Breast epithelium (tissue), 4 donors: ENCODE results near the gene FCN2. TPM values are rescaled to one million over a fixed set of nuclear protein-coding genes. Genes with fewer than 3 reads are reported as not detected.

Experiments
- DNase-seq, 2 donors: peaks; one replicate each; pipeline ENCODE4 v3.0.0-alpha.2; 2019; ENCODE audit warnings: low spot score in 2 of 2
- H3K27ac ChIP-seq, 2 donors: fragments of 200-600 bp; sonication (generic) in 1 of 2; one replicate each; pipeline ENCODE4 v1.5.1; 2016 to 2019; ENCODE audit warnings: mild to moderate bottlenecking in 1 of 2
- H3K27me3 ChIP-seq, 2 donors: fragments of 200-600 bp; sonication (generic) in 1 of 2; one replicate each; pipeline versions ENCODE4 v1.5.1 to v1.6.0; 2017 to 2019; ENCODE audit warnings: control low read depth in 1 of 2, mild to moderate bottlenecking in 1 of 2
- H3K36me3 ChIP-seq: fragments of 200-600 bp; one replicate; pipeline ENCODE4 v1.5.1; 2019
- H3K4me1 ChIP-seq, 2 donors: fragments of 200-600 bp; sonication (generic); one replicate each; pipeline ENCODE4 v1.5.1; 2016 to 2019; ENCODE audit warnings: control low read depth in 1 of 2
- H3K4me3 ChIP-seq, 3 donors: fragments of 200-600 bp; sonication (generic); 1 replicate in 2 of 3; 2 replicates in 1 of 3; pipeline ENCODE4 v1.5.1; 2016 to 2019; ENCODE audit warnings: mild to moderate bottlenecking in 3 of 3, moderate library complexity in 2 of 3
- H3K9me3 ChIP-seq, 2 donors: fragments of 200-600 bp; sonication (generic) in 1 of 2; one replicate each; pipeline ENCODE4 v1.5.1; 2016 to 2019; ENCODE audit warnings: control low read depth in 1 of 2
- POLR2A ChIP-seq: fragments of 450-650 bp; IDR thresholded peaks from one replicate; pipeline ENCODE4 v1.6.1; 2016; ENCODE audit warnings: antibody characterized with exemption, mild to moderate bottlenecking, moderate library complexity
- POLR2AphosphoS5 ChIP-seq, 3 donors: sonication (generic); formaldehyde crosslinking; IDR thresholded peaks; one replicate each; pipeline ENCODE4 v1.6.1; 2017; ENCODE audit warnings: antibody characterized with exemption in 3 of 3
- intact Hi-C: fragments of 100-400 bp; cut with DNase I; formaldehyde crosslinking; loops from one replicate; pipeline ENCODE4 v1.15.1; 2023; ENCODE audit warnings: low total_unique reads
- total RNA-seq, 3 donors: library from RNA; depleted of rRNA; stranded (reverse); fragments of >200 nt; gene quantifications; one replicate each; pipeline ENCODE4 v1.1.0, GENCODE V29; 2016
- TF ChIP-seq, protein P1 (sequence below), 3 donors: fragments of 450-650 bp; IDR thresholded peaks; one replicate each; pipeline ENCODE4 v1.5.1; 2016 to 2017; ENCODE audit warnings: antibody characterized with exemption in 3 of 3, mild to moderate bottlenecking in 3 of 3, moderate library complexity in 3 of 3

Gene FCN2
- total RNA-seq, 3 donors from 2014 or later: 0.73 to 2.0 (median 1.8) TPM

GRCh38 chr9:134883040-134883782, 2.6 kb downstream of the FCN2 start:
- Histone ChIP-seq H3K4me3 (no peak overlapping the region), H3K9me3 (no peaks in the 10 kb centered on the region), H3K36me3 (no peaks in the 10 kb centered on the region), H3K27me3 (no peaks in the 10 kb centered on the region), H3K4me1 (no peaks in the 10 kb centered on the region), H3K27ac (no peak overlapping the region)
- DNase-seq: peak in 1 of 2 donors; percentile 6
- intact Hi-C loops: no loop called here
- TF ChIP-seq, protein P1, sequence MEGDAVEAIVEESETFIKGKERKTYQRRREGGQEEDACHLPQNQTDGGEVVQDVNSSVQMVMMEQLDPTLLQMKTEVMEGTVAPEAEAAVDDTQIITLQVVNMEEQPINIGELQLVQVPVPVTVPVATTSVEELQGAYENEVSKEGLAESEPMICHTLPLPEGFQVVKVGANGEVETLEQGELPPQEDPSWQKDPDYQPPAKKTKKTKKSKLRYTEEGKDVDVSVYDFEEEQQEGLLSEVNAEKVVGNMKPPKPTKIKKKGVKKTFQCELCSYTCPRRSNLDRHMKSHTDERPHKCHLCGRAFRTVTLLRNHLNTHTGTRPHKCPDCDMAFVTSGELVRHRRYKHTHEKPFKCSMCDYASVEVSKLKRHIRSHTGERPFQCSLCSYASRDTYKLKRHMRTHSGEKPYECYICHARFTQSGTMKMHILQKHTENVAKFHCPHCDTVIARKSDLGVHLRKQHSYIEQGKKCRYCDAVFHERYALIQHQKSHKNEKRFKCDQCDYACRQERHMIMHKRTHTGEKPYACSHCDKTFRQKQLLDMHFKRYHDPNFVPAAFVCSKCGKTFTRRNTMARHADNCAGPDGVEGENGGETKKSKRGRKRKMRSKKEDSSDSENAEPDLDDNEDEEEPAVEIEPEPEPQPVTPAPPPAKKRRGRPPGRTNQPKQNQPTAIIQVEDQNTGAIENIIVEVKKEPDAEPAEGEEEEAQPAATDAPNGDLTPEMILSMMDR (IDR thresholded peaks at IDR 0.05): no peak
- TF ChIP-seq POLR2A: no peak

DNA sequence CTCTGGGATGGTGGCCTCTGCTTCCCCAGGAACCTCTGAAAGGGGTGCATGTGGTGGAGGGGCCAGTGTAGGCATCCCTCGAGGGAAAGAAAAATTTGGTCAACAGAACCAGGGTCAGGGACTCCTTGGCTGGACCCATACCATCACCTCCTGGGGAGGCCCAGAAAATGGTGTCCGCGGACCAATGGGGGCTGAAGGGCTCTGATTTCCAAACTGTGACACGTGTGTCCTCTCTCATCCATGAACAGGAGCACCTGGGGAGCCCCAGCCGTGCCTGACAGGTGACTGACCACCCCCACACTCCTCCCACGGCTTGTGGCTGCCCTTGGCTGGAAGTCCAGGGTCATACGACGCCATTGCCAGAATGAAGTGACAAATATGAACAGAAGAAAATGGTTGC, 3.9 kb downstream of the FCN2 start:
- H3K4me3 ChIP-seq: no peak overlapping the region
- no peaks in the 10 kb centered on the region for H3K9me3 ChIP-seq
- no peaks in the 10 kb centered on the region for H3K36me3 ChIP-seq
- no peaks in the 10 kb centered on the region for H3K4me1 ChIP-seq
- H3K27me3 ChIP-seq: no peaks in the 10 kb centered on the region
- peak in 1 of 2 donors; percentile 13 for DNase-seq
- intact Hi-C loops: no loop called here
- TF ChIP-seq POLR2A: no peak
- no peak overlapping the region for H3K27ac ChIP-seq

DNA sequence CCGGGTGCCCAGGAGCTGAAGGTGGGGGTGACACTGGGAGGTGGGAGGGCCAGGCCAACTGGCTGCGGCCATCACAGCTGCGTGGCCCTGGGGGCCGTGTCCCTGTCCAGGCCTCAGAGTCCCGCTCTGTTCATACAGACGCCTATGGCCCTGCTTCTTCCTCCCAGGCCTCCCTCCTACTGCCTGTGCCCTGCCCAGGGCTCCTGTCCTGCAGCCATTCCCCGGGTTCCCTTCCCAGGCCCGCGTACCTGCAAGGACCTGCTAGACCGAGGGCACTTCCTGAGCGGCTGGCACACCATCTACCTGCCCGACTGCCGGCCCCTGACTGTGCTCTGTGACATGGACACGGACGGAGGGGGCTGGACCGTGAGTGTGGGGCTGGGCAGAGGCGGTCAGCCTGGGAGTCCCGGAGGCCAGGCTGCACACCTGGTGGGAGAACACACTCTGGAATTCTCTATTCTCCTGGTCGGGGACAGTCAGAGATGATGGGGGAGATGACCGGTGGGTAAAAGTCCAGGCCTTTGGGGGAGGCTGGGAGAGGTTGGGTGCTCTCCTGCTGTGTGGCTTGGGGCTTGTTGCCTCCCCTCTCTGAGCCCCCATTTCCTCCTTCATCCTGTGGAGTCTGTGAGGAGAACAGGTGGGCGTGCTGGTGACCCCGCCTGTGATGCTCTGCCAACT, 4.5 kb downstream of the FCN2 start:
- no peaks in the 10 kb centered on the region for H3K9me3 ChIP-seq

GRCh38 chr9:134885679-134886412, 5.2 kb downstream of the FCN2 start:
- intact Hi-C loops: no loop called here
- H3K9me3 ChIP-seq: no peaks in the 10 kb centered on the region
- DNase-seq: peak; percentile 13 to 45
- TF ChIP-seq POLR2AphosphoS5 (IDR thresholded peaks at IDR 0.05) (no peak), POLR2A (no peak)
- TF ChIP-seq, protein P1 (IDR thresholded peaks at IDR 0.05): no peak
- H3K36me3 ChIP-seq: no peaks in the 10 kb centered on the region
- no peak overlapping the region for H3K4me3 ChIP-seq
- no peaks in the 10 kb centered on the region for H3K4me1 ChIP-seq
- H3K27me3 ChIP-seq: no peaks in the 10 kb centered on the region
- no peak overlapping the region for H3K27ac ChIP-seq

More for the DNA sequence above, 4.5 kb downstream of the FCN2 start:
- H3K27me3 ChIP-seq: no peaks in the 10 kb centered on the region
- intact Hi-C loops: no loop called here
- TF ChIP-seq, protein P1 (IDR thresholded peaks at IDR 0.05): no peak
- no peaks in the 10 kb centered on the region for H3K4me1 ChIP-seq
- H3K4me3 ChIP-seq: no peak overlapping the region
- H3K27ac ChIP-seq: no peak overlapping the region
- no peaks in the 10 kb centered on the region for H3K36me3 ChIP-seq
- DNase-seq: peak in 1 of 2 donors; percentile 6

- Histone ChIP-seq H3K4me3 (no peak overlapping the region), H3K36me3 (no peaks in the 10 kb centered on the region), H3K4me1 (no peaks in the 10 kb centered on the region), H3K27me3 (no peaks in the 10 kb centered on the region), H3K27ac (no peak overlapping the region), H3K9me3 (no peaks in the 10 kb centered on the region)
- TF ChIP-seq POLR2A: no peak
- TF ChIP-seq POLR2AphosphoS5 (IDR thresholded peaks at IDR 0.05): no peak
- TF ChIP-seq, protein P1 (IDR thresholded peaks at IDR 0.05): no peak
- intact Hi-C loops: no loop called here
- DNase-seq: peak in 1 of 2 donors; percentile 5
Measured at GRCh38 chr9:134886413-134886913, 5.9 kb downstream of the FCN2 start.
